ENCODE data around the gene LIN7C.

GRCh38 chr11:27477831-27478230 is 28.7 kb downstream of the LIN7C start:
- TF ChIP-seq EZH2 (IDR thresholded peaks at IDR 0.05; ENCODE audit: borderline replicate concordance, insufficient read depth, low read depth, low read length, poor library complexity, severe bottlenecking) (no peak), CTCF (IDR thresholded peaks at IDR 0.05) (no peak)
